Upper lobe of left lung (tissue), 4 donors: ENCODE results near the gene FAM216A.

ENCODE experiments used
- CTCF ChIP-seq, 6 experiments: fragments of 450-650 bp in 4 of 6; fragments of 200-600 bp in 2 of 6; sonication (generic) in 2 of 6; IDR thresholded peaks; one replicate each; pipeline ENCODE4 v1.5.1; 2016 to 2019; ENCODE audit warnings: antibody characterized with exemption in 6 of 6
- POLR2AphosphoS5 ChIP-seq, 2 donors: sonication (generic); formaldehyde crosslinking; IDR thresholded peaks; one replicate each; pipeline ENCODE4 v1.5.1; 2017; ENCODE audit warnings: antibody characterized with exemption in 2 of 2

GRCh38 chr12:110501399-110501751 lies 32.7 kb downstream of the FAM216A start:
- TF ChIP-seq CTCF (IDR thresholded peaks at IDR 0.05) (no peak), POLR2AphosphoS5 (IDR thresholded peaks at IDR 0.05) (peak in 1 of 2 donors; percentile 8)
